IgD-negative memory B cell (primary cell): Measurements from ENCODE around the gene ESD. TPM values are rescaled to one million over a fixed set of nuclear protein-coding genes. Genes with fewer than 3 reads are reported as not detected.

ENCODE experiments used
- H3K27ac Mint-ChIP-seq, 3 donors: one replicate each; pipeline ENCODE4 v1.8.0; 2020 to 2022; ENCODE audit warnings: mild to moderate bottlenecking in 3 of 3, mixed read lengths in 3 of 3, moderate library complexity in 1 of 3
- H3K27me3 Mint-ChIP-seq: one replicate; pipeline ENCODE4 v1.8.0; 2021; ENCODE audit warnings: mixed read lengths
- H3K36me3 Mint-ChIP-seq: one replicate; pipeline ENCODE4 v1.8.0; 2020; ENCODE audit warnings: mild to moderate bottlenecking, mixed read lengths
- H3K4me1 Mint-ChIP-seq, 3 donors: one replicate each; pipeline ENCODE4 v1.8.0; 2020 to 2022; ENCODE audit warnings: mixed read lengths in 3 of 3, mild to moderate bottlenecking in 1 of 3
- H3K4me3 Mint-ChIP-seq, 4 donors: one replicate each; pipeline ENCODE4 v1.8.0; 2020 to 2022; ENCODE audit warnings: mild to moderate bottlenecking in 4 of 4, mixed read lengths in 4 of 4, moderate library complexity in 3 of 4
- H3K9me3 Mint-ChIP-seq, 3 donors: one replicate each; pipeline ENCODE4 v1.8.0; 2020 to 2021; ENCODE audit warnings: mixed read lengths in 3 of 3, mild to moderate bottlenecking in 1 of 3
- polyA plus RNA-seq: library from polyadenylated mRNA; unstranded; fragments of 300-500 nt; fragmentation: Illumina TruSeq; gene quantifications from one replicate; pipeline ENCODE4 v1.2.3, GENCODE V29; 2021

ESD gene, protein sequence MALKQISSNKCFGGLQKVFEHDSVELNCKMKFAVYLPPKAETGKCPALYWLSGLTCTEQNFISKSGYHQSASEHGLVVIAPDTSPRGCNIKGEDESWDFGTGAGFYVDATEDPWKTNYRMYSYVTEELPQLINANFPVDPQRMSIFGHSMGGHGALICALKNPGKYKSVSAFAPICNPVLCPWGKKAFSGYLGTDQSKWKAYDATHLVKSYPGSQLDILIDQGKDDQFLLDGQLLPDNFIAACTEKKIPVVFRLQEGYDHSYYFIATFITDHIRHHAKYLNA
- polyA plus RNA-seq, result 116 TPM

DNA sequence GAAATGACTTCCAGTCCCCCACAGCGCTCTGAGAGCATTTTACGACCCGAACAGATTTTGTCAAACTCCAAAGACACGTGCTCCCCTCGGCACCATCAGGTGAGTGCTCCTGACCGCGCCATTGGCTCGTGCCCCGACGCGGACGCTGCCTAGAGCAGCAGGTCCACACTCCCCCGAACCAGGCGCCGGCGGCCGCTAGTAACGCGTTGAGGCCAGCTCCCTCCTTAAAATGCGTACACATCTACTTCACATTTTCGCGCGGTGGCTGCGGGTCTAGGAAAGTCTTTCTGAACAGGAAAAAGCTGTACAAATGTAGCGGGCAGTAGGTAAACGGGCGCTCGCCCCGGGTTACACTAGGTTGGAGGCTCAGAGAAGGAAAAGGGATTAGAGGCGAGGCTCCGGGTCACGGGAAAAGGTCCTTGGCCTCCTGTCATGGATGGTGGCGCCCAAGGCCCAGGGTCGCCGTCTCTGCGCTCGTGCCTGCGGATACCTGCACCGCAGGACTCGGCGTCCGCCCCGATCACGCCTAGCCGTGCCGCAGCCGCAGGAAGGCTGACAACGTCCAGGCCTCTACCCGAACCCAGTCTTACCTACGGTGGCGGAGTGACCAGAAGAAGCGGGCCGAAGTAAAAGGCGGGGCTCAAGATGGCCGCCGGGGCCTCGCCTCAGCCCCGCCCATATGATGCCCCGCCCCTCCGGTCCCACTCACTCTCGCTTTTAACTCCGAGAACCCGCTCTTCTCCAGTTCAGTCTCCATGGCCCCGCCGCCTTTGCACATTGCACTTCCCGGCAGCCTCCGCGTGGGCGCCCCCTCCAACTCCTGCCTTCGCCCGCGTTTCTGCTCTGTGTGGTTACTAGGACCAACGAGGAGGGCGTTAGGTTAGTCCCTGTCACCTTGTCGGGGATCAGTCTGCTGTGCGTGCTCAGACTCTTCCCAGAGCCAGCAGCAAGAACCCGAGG is at the start of gene ESD:
Gene ESD, minus strand, starts transcription at position 647 of the 960 bp plus-strand sequence. CDS start 5,748 bp downstream, outside the sequence.
- peak within 1 kb of the TSS; percentile 83 to 99 (median 97) for H3K27ac Mint-ChIP-seq
- no peaks in the 10 kb centered on the region for H3K36me3 Mint-ChIP-seq
- H3K27me3 Mint-ChIP-seq, result peaks cover 2% of the 10 kb centered on the region
- H3K4me1 Mint-ChIP-seq, result peaks cover 15 to 29% (median 24%) of the 10 kb centered on the region in 3 donors
- H3K9me3 Mint-ChIP-seq, result no peaks in the 10 kb centered on the region
- H3K4me3 Mint-ChIP-seq, result peak within 1 kb of the TSS; percentile 94 to 99 (median 97)

DNA sequence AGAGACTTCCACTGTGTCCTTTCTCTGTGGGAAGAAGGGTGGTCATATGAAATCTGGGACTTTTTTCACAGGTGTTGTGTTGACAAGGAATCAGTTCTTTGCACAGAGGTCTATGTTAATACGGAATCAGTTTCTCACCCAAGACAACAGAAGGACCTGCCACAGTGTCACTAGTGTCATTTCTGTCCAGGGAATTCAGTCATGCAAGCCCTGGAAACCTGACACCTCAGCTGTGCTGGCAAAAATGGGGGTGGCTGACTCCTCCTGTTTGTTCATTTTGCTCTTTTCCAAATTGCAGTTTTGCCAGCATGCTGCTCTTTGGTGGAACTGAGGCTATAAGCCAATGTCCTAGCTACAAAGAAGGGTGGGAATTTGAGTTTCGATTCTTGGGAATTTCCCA is 49.8 kb upstream of the ESD start:
- H3K27ac Mint-ChIP-seq, result no peak overlapping the region
- H3K9me3 Mint-ChIP-seq, result no peaks in the 10 kb centered on the region
- H3K27me3 Mint-ChIP-seq, result peaks cover 7% of the 10 kb centered on the region
- no peak overlapping the region for H3K4me3 Mint-ChIP-seq
- no peaks in the 10 kb centered on the region for H3K4me1 Mint-ChIP-seq
- peaks cover 3% of the 10 kb centered on the region for H3K36me3 Mint-ChIP-seq

DNA sequence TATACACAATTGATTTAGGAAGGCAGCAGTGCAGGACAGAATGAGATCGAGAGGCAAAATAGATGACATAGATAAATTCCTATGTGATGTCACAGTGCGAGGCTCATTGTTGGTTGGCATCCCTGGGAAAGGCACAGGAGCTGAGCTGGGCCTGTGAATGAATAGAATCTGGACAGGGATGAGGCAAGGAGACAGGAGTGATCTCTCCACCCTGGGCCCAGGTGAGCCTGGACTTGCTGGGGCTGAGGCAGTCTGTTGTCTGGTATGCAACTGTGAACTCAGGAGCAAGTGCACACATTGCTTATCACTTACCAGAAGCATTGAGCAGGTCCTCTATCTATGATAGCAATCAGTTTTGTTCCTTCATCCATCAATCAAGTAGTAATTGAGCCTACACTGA is 48.2 kb upstream of the ESD start:
- H3K4me1 Mint-ChIP-seq, result peaks cover 0 to 1% (median 0%) of the 10 kb centered on the region in 3 donors

DNA sequence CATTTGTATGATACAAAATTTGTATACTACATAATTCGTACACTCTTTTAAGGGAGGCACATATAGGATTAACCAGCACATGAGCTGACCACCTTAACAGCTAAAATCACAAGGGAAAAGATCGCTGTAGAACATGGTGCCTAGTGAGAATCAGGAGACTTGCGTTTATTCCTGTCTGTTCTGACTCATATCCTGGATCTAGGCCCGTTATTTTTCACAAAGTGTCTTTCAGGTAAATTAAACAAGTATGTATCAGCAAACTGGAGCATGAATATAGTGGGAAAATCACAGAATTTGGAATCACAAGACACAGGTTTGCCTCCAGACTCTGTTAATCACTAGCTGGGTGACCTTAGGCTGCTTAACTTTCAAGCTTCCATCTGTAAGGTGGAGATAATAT is 47.5 kb upstream of the ESD start:
- Mint-ChIP-seq H3K4me1 (peaks cover 0 to 1% (median 0%) of the 10 kb centered on the region in 3 donors), H3K9me3 (no peaks in the 10 kb centered on the region), H3K36me3 (peaks cover 3% of the 10 kb centered on the region), H3K27ac (no peak overlapping the region), H3K4me3 (no peak overlapping the region), H3K27me3 (peaks cover 9% of the 10 kb centered on the region)

More for the DNA sequence above, 48.2 kb upstream of the ESD start:
- Mint-ChIP-seq H3K9me3 (no peaks in the 10 kb centered on the region), H3K27me3 (peaks cover 9% of the 10 kb centered on the region), H3K27ac (no peak overlapping the region), H3K4me3 (no peak overlapping the region), H3K36me3 (peaks cover 3% of the 10 kb centered on the region)

DNA sequence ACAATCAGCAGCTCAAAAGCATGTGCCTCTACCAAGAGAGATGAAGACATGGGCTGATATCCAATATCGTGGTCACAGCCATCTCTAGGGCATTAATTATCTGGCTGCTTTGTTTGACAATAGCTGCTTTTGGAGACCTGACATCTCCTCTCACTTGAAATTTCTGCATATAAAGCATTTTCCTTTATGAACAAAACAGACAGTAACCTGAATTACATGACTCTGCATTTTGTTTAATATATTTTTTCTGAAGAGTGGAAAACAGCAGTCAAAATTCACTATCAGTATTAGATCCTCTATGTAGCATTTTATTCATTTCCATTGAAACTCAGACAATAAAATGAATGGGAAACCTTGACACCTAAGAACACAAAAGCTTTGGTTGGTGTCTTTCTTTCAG is 42.4 kb upstream of the ESD start:
- Mint-ChIP-seq H3K9me3 (no peaks in the 10 kb centered on the region), H3K27me3 (peaks cover 5% of the 10 kb centered on the region), H3K4me3 (no peak overlapping the region), H3K4me1 (peaks cover 0 to 1% (median 0%) of the 10 kb centered on the region in 3 donors), H3K36me3 (peaks cover 3% of the 10 kb centered on the region), H3K27ac (no peak overlapping the region)

DNA sequence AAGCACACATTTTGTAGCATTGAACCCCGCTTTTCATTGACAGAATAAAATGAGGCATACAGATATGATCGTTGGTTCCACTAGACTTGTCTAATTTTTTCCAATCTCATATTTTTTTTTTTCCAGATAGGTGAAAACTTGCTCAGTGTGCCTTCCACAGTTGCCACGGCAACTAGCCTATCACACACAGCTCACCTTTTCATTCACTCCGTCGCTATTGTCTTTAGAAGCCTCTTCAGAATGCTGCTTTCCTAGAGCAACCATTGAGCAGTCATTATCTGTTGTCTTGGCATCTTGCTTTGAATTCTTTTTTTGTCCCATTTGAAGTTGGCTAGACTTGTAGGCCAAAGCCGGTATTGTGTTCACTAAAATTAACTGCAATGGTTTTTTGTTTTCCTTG is 37.7 kb upstream of the ESD start:
- no peaks in the 10 kb centered on the region for H3K27me3 Mint-ChIP-seq
- no peaks in the 10 kb centered on the region for H3K4me1 Mint-ChIP-seq
- H3K9me3 Mint-ChIP-seq, result no peaks in the 10 kb centered on the region
- no peak overlapping the region for H3K27ac Mint-ChIP-seq
- no peaks in the 10 kb centered on the region for H3K36me3 Mint-ChIP-seq
- H3K4me3 Mint-ChIP-seq, result no peak overlapping the region

DNA sequence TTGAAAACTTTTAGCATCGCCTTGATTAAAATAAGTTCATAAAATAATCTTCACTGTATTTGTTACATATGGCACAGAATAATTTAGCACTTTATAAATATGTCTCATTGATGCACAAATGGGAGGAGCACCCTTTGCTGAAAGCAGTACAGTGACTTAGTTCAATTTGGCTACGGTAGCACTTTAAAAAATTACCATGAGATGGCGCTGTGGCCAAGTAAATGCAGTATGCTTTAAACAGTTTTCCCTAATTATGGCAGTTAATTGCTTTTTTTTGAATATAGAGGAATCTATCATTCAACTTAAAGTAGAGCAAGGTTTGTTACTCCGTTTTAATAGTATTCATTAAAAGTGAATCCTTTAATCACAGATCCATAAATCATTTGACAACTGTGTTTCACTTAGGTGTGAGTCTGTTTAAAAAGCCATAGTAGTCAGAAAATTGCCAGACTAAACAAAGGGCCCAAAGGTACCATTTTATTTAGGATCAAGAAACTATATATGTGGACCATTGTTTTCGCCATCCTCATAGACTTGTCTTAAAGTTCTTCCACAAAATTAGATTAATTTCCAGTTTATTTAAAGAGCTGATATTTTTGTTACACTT is 34.7 kb upstream of the ESD start:
- no peaks in the 10 kb centered on the region for H3K9me3 Mint-ChIP-seq
- no peak overlapping the region for H3K4me3 Mint-ChIP-seq
- H3K36me3 Mint-ChIP-seq, result no peaks in the 10 kb centered on the region
- no peaks in the 10 kb centered on the region for H3K4me1 Mint-ChIP-seq
- H3K27me3 Mint-ChIP-seq, result no peaks in the 10 kb centered on the region
- H3K27ac Mint-ChIP-seq, result no peak overlapping the region

DNA sequence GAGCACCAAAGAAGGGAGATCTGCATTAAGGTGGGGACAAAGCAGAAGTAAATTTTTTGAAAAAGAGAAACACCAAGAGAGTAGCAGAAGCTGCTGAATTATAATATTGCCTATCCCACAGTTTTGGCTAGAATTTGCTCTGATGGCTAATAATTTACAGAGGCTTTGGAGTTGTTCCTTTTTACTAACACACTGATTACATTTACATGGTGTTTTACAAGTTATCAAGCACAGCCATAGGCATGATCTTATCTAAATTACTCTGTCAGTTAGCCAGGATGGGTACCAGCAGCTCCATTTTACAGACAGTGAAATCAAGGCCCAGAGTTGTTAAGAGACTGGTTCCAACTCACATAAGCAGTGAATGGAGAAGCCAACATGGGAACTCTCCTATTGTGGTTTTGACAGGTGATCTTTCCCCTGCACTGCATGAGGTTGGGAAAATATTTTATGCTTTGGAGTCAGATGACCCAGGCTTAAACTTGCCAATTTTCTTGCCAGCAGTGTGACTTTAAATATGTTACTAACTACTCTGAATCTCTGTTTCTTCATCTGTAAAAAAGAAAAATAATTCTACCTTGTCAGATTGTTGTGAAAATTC is 33.5 kb upstream of the ESD start:
- Mint-ChIP-seq H3K27me3 (no peaks in the 10 kb centered on the region), H3K4me3 (no peak overlapping the region), H3K4me1 (no peaks in the 10 kb centered on the region), H3K9me3 (no peaks in the 10 kb centered on the region), H3K27ac (no peak overlapping the region), H3K36me3 (no peaks in the 10 kb centered on the region)

DNA sequence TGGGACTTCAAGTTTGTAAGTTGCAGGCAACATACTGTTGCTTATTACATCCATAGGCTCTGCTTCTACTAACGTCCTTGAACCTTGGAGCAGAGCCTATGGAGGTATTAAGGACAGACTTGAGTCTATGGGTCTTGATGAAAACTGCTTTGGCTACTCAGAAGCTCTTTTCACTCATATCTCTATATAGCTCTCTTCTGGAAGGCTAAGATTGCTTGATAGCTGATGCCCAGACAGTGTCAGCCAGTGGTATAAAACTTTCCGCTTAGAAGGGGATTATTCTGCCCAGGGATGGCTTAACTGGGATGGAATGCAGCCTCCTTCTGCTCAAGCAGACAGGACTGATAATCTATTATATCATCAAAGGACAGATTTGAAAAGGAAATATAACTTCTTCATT is 25.6 kb upstream of the ESD start:
- peaks cover 4% of the 10 kb centered on the region for H3K36me3 Mint-ChIP-seq
- no peaks in the 10 kb centered on the region for H3K9me3 Mint-ChIP-seq
- H3K27me3 Mint-ChIP-seq, result peaks cover 11% of the 10 kb centered on the region
- no peak overlapping the region for H3K4me3 Mint-ChIP-seq
- no peak overlapping the region for H3K27ac Mint-ChIP-seq
- peaks cover 0 to 2% (median 0%) of the 10 kb centered on the region in 3 donors for H3K4me1 Mint-ChIP-seq

DNA sequence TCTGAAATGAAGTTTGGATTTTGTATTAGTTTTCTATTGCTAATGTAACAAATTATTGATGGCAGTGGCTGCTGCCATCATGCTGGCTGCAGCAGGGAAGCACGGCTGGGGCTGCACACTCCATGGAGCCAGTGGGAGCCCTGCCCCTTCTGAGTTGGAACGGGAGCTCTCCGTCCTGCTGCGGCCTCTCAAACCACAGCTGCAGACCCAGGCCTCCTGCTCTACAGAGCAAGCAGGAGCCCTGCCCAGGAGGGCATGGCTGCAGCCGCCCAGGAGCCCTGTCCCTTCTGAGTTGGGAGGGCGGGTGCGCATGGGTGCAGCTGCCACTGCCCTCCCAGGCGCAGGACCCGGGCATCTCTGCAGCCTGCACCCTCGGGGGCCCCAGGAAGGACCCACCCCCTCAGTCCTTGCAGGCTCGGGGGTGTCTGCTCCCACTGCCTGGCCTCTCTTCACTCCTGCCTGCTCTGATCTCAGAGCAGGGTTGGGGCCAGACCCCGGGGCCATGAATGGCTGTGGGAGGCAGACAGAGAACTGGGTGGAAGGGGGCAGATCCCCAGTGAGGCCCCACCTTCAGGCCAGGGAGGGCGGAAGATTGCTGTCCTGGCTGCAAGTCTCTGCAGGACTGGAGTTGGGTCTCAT is 21.0 kb upstream of the ESD start:
- peaks cover 0 to 2% (median 0%) of the 10 kb centered on the region in 3 donors for H3K4me1 Mint-ChIP-seq
- H3K4me3 Mint-ChIP-seq, result no peak overlapping the region
- H3K9me3 Mint-ChIP-seq, result peaks cover 0 to 7% (median 2%) of the 10 kb centered on the region in 3 donors
- H3K36me3 Mint-ChIP-seq, result peaks cover 4% of the 10 kb centered on the region
- H3K27ac Mint-ChIP-seq, result no peak overlapping the region
- peaks cover 13% of the 10 kb centered on the region for H3K27me3 Mint-ChIP-seq

DNA sequence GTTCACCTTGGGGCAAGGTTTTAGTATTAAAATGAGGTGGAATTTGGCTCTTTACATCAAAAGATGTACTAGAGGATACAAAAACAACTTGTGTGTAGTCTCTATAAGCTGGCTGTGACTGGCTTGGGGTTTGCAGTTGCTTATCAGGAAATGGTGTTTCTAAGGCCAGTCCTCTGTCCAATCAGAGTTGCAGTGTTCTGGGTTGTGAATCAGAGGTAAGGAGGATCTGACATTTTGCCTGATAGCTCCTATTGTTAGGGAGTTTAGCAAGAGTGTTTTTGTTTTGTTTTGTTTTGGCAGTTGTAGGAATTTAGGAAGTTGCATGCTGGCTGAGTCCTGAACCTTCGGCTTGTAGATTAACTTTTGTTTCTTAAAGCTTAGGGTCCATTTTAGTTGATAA is 20.1 kb upstream of the ESD start:
- Mint-ChIP-seq H3K4me3 (no peak overlapping the region), H3K4me1 (peaks cover 0 to 2% (median 0%) of the 10 kb centered on the region in 3 donors), H3K9me3 (peaks cover 0 to 13% (median 11%) of the 10 kb centered on the region in 3 donors), H3K27me3 (peaks cover 13% of the 10 kb centered on the region), H3K27ac (no peak overlapping the region), H3K36me3 (peaks cover 6% of the 10 kb centered on the region)

DNA sequence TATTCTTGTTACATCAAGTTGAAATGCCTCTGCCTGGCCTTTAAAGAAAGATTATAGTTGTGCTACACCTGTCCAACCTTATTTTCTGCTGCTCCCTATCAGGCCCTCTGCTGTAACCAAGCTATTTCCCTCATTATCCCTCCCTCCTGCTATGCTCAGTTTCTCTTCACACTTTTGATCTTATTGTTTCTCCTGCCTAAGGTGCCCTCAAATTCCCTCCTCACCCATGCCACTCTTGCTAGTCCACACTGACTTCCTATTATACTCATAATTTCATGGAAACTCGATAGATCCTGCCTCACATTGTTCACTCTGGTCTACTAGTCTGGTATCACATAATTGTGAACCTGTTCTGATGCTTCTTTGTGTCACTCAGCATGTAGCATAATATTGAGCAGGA is 19.4 kb upstream of the ESD start:
- Mint-ChIP-seq H3K36me3 (peaks cover 10% of the 10 kb centered on the region), H3K27me3 (peaks cover 13% of the 10 kb centered on the region), H3K4me1 (peaks cover 0 to 2% (median 0%) of the 10 kb centered on the region in 3 donors), H3K4me3 (no peak overlapping the region), H3K27ac (no peak overlapping the region), H3K9me3 (peaks cover 0 to 17% (median 15%) of the 10 kb centered on the region in 3 donors)

DNA sequence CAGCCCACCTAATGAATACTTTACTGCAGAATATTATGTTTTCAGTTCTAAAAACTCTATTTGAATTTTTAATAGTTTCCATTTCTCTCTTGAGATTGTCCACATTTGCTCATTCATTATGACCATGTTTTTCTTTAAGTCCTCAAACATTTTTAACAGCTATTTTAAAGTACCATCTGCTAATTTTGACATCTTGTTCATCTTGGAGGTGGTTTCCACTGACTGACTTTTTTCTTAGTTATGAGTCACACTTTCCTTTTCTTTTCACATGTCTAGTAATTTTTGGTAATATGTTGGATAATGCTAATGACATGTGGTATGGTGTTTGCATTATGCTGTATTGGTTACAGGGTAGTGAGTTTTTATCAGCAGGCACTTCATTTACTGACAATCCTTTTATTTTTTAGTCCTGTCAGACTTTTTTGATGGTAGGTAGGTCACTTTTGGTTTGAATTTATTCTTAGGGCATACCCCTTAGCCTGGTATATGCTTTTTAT is 15.4 kb upstream of the ESD start:
- H3K4me1 Mint-ChIP-seq, result peaks cover 0 to 2% (median 0%) of the 10 kb centered on the region in 3 donors
- H3K27me3 Mint-ChIP-seq, result peaks cover 5% of the 10 kb centered on the region
- no peak overlapping the region for H3K4me3 Mint-ChIP-seq
- peaks cover 0 to 18% (median 17%) of the 10 kb centered on the region in 3 donors for H3K9me3 Mint-ChIP-seq
- H3K27ac Mint-ChIP-seq, result no peak overlapping the region
- peaks cover 9% of the 10 kb centered on the region for H3K36me3 Mint-ChIP-seq

DNA sequence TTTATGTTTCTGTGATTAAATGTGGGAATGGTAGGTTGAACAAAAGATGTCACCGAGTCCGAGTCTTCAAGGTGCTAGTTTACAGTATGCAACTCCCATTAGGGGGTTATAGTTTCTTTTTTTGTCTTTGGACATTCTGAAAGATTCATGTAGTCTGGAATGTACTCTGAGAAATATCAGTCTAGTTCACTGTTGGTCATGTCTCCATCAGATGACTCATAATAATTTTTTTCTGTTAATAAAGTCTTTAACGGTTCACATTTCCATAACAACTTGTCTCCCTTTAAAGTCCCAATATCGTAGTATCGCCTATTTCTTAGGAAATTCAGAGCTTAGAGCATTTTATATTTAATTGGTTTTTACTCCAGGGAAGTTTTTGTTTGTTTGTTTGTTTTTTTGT is 13.5 kb upstream of the ESD start:
- Mint-ChIP-seq H3K9me3 (peaks cover 0 to 17% (median 16%) of the 10 kb centered on the region in 3 donors), H3K27me3 (peaks cover 7% of the 10 kb centered on the region), H3K27ac (no peak overlapping the region), H3K36me3 (peaks cover 9% of the 10 kb centered on the region), H3K4me3 (no peak overlapping the region), H3K4me1 (peaks cover 0 to 2% (median 0%) of the 10 kb centered on the region in 3 donors)
